Astrocyte of the cerebellum (primary cell): ENCODE data around the gene IFNA1.

Experiments
- DNase-seq: peaks from one replicate; pipeline ENCODE4 v3.0.0-alpha.2; 2011; ENCODE audit warnings: low read depth
- H3K4me3 ChIP-seq: 2 replicates; pipeline ENCODE4 v1.5.1; 2011; ENCODE audit warnings: mild to moderate bottlenecking, low read depth, low read length, moderate library complexity
- in situ Hi-C: cut with HindIII; loops from 2 replicates; pipeline ENCODE4 v1.10.0; 2017; ENCODE audit warnings: low sequenced_read_pairs
- TF ChIP-seq, protein P1 (sequence below): IDR thresholded peaks from 2 replicates; pipeline ENCODE4 v1.5.1; 2012; ENCODE audit warnings: low read length, low read depth, moderate library complexity, mild to moderate bottlenecking; ENCODE audit errors: missing control alignments

The IFNA1 gene

DNA sequence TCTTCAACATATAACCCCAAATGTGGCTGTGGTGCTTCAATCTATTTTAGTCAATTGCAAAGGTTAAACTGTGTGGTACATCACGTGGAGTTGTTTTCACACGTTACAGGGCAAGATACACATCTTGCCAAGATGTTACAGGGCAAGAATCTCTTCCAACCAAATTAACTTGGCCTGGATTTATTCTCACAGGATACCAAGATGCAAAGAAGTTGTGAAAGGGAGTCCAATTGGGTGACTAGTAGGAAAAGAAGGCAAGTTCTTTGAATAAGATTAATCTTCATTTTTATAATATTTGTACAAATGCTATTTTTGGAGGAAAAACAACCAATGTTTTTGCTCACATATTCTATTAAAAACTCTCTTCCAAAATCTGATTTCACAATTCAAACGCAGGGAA, 36.1 kb upstream of the IFNA1 start:
- in situ Hi-C loops: loop anchor here (5.0 kb wide), 1 partner anchor 72 kb away; no protein-coding TSS in a partner anchor
- no peak overlapping the region for H3K4me3 ChIP-seq
- TF ChIP-seq, protein P1, sequence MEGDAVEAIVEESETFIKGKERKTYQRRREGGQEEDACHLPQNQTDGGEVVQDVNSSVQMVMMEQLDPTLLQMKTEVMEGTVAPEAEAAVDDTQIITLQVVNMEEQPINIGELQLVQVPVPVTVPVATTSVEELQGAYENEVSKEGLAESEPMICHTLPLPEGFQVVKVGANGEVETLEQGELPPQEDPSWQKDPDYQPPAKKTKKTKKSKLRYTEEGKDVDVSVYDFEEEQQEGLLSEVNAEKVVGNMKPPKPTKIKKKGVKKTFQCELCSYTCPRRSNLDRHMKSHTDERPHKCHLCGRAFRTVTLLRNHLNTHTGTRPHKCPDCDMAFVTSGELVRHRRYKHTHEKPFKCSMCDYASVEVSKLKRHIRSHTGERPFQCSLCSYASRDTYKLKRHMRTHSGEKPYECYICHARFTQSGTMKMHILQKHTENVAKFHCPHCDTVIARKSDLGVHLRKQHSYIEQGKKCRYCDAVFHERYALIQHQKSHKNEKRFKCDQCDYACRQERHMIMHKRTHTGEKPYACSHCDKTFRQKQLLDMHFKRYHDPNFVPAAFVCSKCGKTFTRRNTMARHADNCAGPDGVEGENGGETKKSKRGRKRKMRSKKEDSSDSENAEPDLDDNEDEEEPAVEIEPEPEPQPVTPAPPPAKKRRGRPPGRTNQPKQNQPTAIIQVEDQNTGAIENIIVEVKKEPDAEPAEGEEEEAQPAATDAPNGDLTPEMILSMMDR: no peak
- DNase-seq: no peak

DNA sequence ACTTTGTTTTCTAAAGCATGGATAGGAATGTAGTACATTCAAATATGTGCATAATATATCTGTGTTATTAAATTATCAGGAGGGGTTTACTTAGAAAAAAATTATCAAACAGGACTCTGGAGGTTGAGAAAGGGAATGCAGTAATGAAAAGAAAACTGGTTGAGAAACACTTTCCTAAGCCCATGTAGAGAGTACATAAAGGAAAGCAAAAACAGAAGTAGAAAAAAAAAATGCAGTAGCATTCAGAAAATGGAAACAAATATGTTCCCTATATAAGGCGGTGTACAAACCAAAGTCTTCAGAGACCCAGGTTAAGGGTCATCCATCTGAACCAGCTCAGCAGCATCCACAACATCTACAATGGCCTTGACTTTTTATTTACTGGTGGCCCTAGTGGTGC, 31.4 kb upstream of the IFNA1 start, which contains the start of gene IFNA8:
Gene IFNA8 (plus strand): TSS at position 301 of the 400 bp plus-strand sequence. CDS start 60 bp downstream, at position 361.
- TF ChIP-seq, protein P1: no peak
- no peak within 1 kb of the TSS for H3K4me3 ChIP-seq
- DNase-seq: no peak
- in situ Hi-C loops: no loop called here

DNA sequence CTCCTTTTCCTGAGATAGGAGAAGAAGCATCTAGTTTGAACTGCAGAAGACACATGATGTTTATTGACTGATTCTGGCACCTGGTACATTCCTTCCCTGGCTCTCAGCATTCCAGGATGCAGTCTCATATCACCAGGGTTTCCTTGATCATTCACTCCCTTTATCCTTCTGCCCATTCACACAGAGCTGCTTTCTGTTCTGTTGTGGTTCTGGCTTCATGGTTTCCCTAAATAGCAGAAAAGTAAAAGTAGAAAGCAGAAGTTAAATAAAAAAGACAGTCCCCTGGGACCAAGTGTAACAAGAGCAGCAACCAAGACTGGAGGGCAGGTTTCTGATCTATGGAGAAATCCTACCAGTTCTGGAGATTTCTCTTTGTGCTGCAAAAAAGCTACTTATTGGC, 28.1 kb upstream of the IFNA1 start:
- no peak overlapping the region for H3K4me3 ChIP-seq
- DNase-seq: no peak
- TF ChIP-seq, protein P1: no peak
- in situ Hi-C loops: no loop called here

DNA sequence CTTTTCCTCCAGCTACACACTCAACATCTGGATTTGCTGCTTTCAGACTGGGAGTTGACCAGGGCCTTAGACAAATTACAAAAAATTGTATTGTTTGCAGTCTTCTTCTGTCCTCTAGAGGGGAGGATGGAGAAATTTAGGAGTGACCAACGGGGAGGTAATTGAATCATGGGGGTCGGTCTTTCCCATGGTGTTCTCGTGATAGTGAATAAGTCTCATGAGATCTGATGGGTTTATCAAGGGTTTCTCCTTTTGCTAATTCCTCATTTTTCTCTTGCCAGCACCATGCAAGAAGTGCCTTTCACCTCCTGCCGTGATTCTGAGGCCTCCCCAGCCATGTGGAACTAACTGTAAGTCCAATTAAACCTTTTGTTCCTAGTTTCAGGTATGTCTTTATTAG, 27.1 kb upstream of the IFNA1 start:
- in situ Hi-C loops: no loop called here
- TF ChIP-seq, protein P1: no peak
- DNase-seq: no peak

DNA sequence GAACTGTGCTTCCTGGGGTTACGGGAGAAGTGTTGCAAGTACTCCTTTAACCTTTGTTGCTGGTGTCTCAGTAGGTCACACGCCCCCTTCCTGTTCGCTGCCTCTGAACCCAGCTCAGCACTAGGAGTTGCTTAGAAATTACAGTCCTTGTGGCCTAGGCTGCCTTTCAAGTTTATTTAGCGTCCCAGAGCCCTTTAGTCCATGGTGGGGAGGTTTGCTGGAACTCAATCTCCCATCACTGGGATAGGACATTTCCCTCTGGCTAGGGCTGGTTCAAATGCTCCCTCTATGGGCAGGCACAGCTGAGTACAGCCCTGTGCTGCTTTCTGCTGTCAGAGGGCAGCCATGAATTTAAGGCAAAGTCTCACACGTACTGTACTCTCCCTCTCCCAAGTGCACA, 26.6 kb upstream of the IFNA1 start:
- in situ Hi-C loops: no loop called here
- no peak overlapping the region for H3K4me3 ChIP-seq
- TF ChIP-seq, protein P1: no peak
- DNase-seq: no peak

More for the DNA sequence above, 27.1 kb upstream of the IFNA1 start:
- H3K4me3 ChIP-seq: no peak overlapping the region

DNA sequence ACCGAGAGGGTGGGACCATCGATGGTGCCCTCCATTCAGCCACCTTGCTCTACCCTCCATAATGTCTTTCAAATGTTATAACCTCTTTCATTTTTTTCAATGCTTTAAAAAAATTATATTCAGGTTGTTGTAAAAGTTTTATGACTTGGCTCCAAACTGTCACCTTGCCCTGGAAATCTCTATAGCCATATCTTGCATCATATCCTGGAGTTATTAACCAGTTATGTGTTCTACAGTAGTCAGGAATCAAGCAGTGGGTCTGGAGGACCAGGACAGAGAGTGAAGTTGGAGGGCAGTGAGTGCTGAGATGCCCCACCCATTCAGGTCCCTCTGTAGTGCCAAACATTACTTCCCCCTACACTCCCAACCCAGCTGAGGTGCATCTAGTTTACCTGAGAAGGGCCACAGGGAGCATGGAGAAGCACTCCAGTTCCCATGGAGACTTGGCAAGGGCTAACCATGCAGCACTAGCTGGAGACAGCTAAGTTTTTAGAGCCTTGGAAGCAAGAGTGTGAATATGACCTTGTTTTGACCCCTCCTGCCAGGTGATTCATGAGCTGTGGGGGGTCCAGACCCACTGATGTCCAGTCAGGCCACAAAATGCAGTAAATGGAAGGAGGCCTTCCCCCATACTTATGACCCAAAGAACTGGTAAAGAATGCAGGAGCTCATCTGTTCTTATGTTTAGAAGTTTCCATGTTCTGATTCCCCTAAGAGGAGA, 25.9 kb upstream of the IFNA1 start:
- in situ Hi-C loops: no loop called here
- no peak overlapping the region for H3K4me3 ChIP-seq

More for the DNA sequence above, 25.9 kb upstream of the IFNA1 start:
- no peak for DNase-seq
- TF ChIP-seq, protein P1: no peak
